Activated naive CD4-positive, alpha-beta T cell treated with anti-CD3 and anti-CD28 coated beads for 36 hours (primary cell): ENCODE data around the gene HDC. TPM values are rescaled to one million over a fixed set of nuclear protein-coding genes. Genes with fewer than 3 reads are reported as not detected.

ENCODE experiments used
- CTCF ChIA-PET: fragments of 350-600 bp; sonication (Branson Sonifier 250); formaldehyde crosslinking; loops from one replicate; lab custom pipeline; 2021; ENCODE audit warnings: antibody characterized with exemption; lab: Charles Lee
- DNase-seq: peaks from one replicate; pipeline ENCODE4 v3.0.0-alpha.2; 2020
- H3K27ac Mint-ChIP-seq: one replicate; pipeline ENCODE4 v1.8.0; 2021; ENCODE audit warnings: mild to moderate bottlenecking, mixed read lengths
- H3K27me3 Mint-ChIP-seq: one replicate; pipeline ENCODE4 v1.8.0; 2021; ENCODE audit warnings: low read depth, mixed read lengths
- H3K36me3 Mint-ChIP-seq: one replicate; pipeline ENCODE4 v1.8.0; 2021; ENCODE audit warnings: low read depth, mixed read lengths
- H3K4me1 Mint-ChIP-seq: one replicate; pipeline ENCODE4 v1.8.0; 2021; ENCODE audit warnings: low read depth, mixed read lengths
- H3K4me3 Mint-ChIP-seq: one replicate; pipeline ENCODE4 v1.8.0; 2021; ENCODE audit warnings: mild to moderate bottlenecking, moderate library complexity, mixed read lengths
- H3K9me3 Mint-ChIP-seq: one replicate; pipeline ENCODE4 v1.8.0; 2021; ENCODE audit warnings: mixed read lengths
- intact Hi-C: fragments of 100-400 bp; cut with micrococcal nuclease; formaldehyde crosslinking; loops from one replicate; pipeline ENCODE4 v1.15.1; 2023
- total RNA-seq, 2 experiments: library from RNA; stranded (reverse); gene quantifications; one replicate each; pipeline ENCODE4 v1.2.3, GENCODE V29; 2021

HDC gene
- total RNA-seq, 2 experiments from 2014 or later: 0.95 to 1.1 TPM

- no peaks in the 10 kb centered on the region for H3K27me3 Mint-ChIP-seq
- peaks cover 7% of the 10 kb centered on the region for H3K36me3 Mint-ChIP-seq
- H3K4me3 Mint-ChIP-seq: no peak overlapping the region
- no peak for DNase-seq
- peaks cover 4% of the 10 kb centered on the region for H3K4me1 Mint-ChIP-seq
- no peaks in the 10 kb centered on the region for H3K9me3 Mint-ChIP-seq
- CTCF ChIA-PET: no interaction called here
- no peak overlapping the region for H3K27ac Mint-ChIP-seq
- intact Hi-C loops: no loop called here
Measured at GRCh38 chr15:50236433-50236832, 29.1 kb downstream of the HDC start.

- H3K4me3 Mint-ChIP-seq: no peak overlapping the region
- no peaks in the 10 kb centered on the region for H3K4me1 Mint-ChIP-seq
- H3K9me3 Mint-ChIP-seq: no peaks in the 10 kb centered on the region
- no peak overlapping the region for H3K27ac Mint-ChIP-seq
- intact Hi-C loops: no loop called here
- DNase-seq: no peak
- peaks cover 7% of the 10 kb centered on the region for H3K36me3 Mint-ChIP-seq
- H3K27me3 Mint-ChIP-seq: no peaks in the 10 kb centered on the region
- CTCF ChIA-PET: no interaction called here
Measured at GRCh38 chr15:50235794-50236193, 29.7 kb downstream of the HDC start.

GRCh38 chr15:50234764-50235163, 30.8 kb downstream of the HDC start:
- intact Hi-C loops: no loop called here
- Mint-ChIP-seq H3K27ac (no peak overlapping the region), H3K9me3 (no peaks in the 10 kb centered on the region), H3K36me3 (peaks cover 7% of the 10 kb centered on the region), H3K4me3 (no peak overlapping the region), H3K27me3 (no peaks in the 10 kb centered on the region), H3K4me1 (no peaks in the 10 kb centered on the region)
- CTCF ChIA-PET: interaction anchor here (0.6 kb wide), 1 partner anchor 913 kb away, joined by 4 read pairs; no protein-coding TSS in a partner anchor
- no peak for DNase-seq

GRCh38 chr15:50233192-50233736, 32.3 kb downstream of the HDC start:
- Mint-ChIP-seq H3K4me1 (no peaks in the 10 kb centered on the region), H3K36me3 (peaks cover 15% of the 10 kb centered on the region), H3K4me3 (no peak overlapping the region), H3K27ac (no peak overlapping the region), H3K27me3 (no peaks in the 10 kb centered on the region), H3K9me3 (no peaks in the 10 kb centered on the region)
- intact Hi-C loops: no loop called here
- DNase-seq: no peak
- CTCF ChIA-PET: interaction anchor here (0.9 to 1.0 kb wide), 2 partner anchors 10 to 15 kb away, joined by 3 to 5 read pairs; no protein-coding TSS in a partner anchor

- intact Hi-C loops: no loop called here
- H3K4me1 Mint-ChIP-seq: no peaks in the 10 kb centered on the region
- no peak overlapping the region for H3K27ac Mint-ChIP-seq
- H3K36me3 Mint-ChIP-seq: peaks cover 19% of the 10 kb centered on the region
- no peak overlapping the region for H3K4me3 Mint-ChIP-seq
- no peaks in the 10 kb centered on the region for H3K27me3 Mint-ChIP-seq
- CTCF ChIA-PET: interaction anchor here (1.0 kb wide), 1 partner anchor 15 kb away, joined by 3 read pairs; no protein-coding TSS in a partner anchor
- H3K9me3 Mint-ChIP-seq: no peaks in the 10 kb centered on the region
- no peak for DNase-seq
Measured at GRCh38 chr15:50232791-50233190, 32.7 kb downstream of the HDC start.

GRCh38 chr15:50231761-50232160, 33.8 kb downstream of the HDC start:
- no peak for DNase-seq
- Mint-ChIP-seq H3K36me3 (peaks cover 28% of the 10 kb centered on the region), H3K9me3 (no peaks in the 10 kb centered on the region), H3K27me3 (no peaks in the 10 kb centered on the region), H3K27ac (no peak overlapping the region), H3K4me1 (no peaks in the 10 kb centered on the region), H3K4me3 (no peak overlapping the region)
- CTCF ChIA-PET: no interaction called here
- intact Hi-C loops: no loop called here

- Mint-ChIP-seq H3K36me3 (peaks cover 26% of the 10 kb centered on the region), H3K27me3 (no peaks in the 10 kb centered on the region), H3K9me3 (no peaks in the 10 kb centered on the region), H3K4me1 (no peaks in the 10 kb centered on the region), H3K27ac (no peak overlapping the region), H3K4me3 (no peak overlapping the region)
- CTCF ChIA-PET: no interaction called here
- intact Hi-C loops: no loop called here
- DNase-seq: no peak
Measured at GRCh38 chr15:50229336-50229735, 36.2 kb downstream of the HDC start.

DNA sequence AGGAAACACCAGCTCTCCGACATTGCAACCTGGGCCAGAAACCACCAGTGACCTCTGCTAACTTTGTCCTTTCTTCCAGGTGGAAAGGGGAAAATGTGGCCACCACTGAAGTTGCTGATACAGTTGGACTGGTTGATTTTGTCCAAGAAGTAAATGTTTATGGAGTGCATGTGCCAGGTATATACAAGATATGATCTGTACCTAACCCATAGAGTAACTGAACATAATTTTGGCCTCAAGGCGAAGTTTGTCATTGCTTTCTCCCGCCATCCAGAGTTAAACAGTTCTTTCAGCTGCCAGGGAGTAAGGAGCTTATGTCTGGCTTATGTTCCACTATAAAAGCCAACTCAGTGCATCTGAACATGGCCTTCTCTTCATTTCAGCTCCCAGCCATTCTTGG, 36.7 kb downstream of the HDC start:
- no peaks in the 10 kb centered on the region for H3K4me1 Mint-ChIP-seq
- CTCF ChIA-PET: no interaction called here
- no peaks in the 10 kb centered on the region for H3K27me3 Mint-ChIP-seq
- no peak overlapping the region for H3K27ac Mint-ChIP-seq
- no peak overlapping the region for H3K4me3 Mint-ChIP-seq
- H3K9me3 Mint-ChIP-seq: no peaks in the 10 kb centered on the region
- intact Hi-C loops: no loop called here
- no peak for DNase-seq
- H3K36me3 Mint-ChIP-seq: peaks cover 22% of the 10 kb centered on the region

- H3K36me3 Mint-ChIP-seq: peaks cover 37% of the 10 kb centered on the region
- H3K4me3 Mint-ChIP-seq: no peak overlapping the region
- H3K9me3 Mint-ChIP-seq: no peaks in the 10 kb centered on the region
- H3K4me1 Mint-ChIP-seq: no peaks in the 10 kb centered on the region
- DNase-seq: no peak
- CTCF ChIA-PET: interaction anchor here (0.5 kb wide), 1 partner anchor 480 kb away, joined by 3 read pairs; no protein-coding TSS in a partner anchor
- intact Hi-C loops: no loop called here
- no peaks in the 10 kb centered on the region for H3K27me3 Mint-ChIP-seq
- H3K27ac Mint-ChIP-seq: no peak overlapping the region
Measured at GRCh38 chr15:50227076-50227475, 38.5 kb downstream of the HDC start.

GRCh38 chr15:50225938-50226337, 39.6 kb downstream of the HDC start:
- intact Hi-C loops: no loop called here
- H3K9me3 Mint-ChIP-seq: no peaks in the 10 kb centered on the region
- H3K4me1 Mint-ChIP-seq: no peaks in the 10 kb centered on the region
- H3K4me3 Mint-ChIP-seq: no peak overlapping the region
- CTCF ChIA-PET: no interaction called here
- peaks cover 37% of the 10 kb centered on the region for H3K36me3 Mint-ChIP-seq
- H3K27me3 Mint-ChIP-seq: no peaks in the 10 kb centered on the region
- H3K27ac Mint-ChIP-seq: no peak overlapping the region
- no peak for DNase-seq

GRCh38 chr15:50225057-50225456, 40.5 kb downstream of the HDC start:
- no peaks in the 10 kb centered on the region for H3K9me3 Mint-ChIP-seq
- H3K27me3 Mint-ChIP-seq: no peaks in the 10 kb centered on the region
- no peak overlapping the region for H3K27ac Mint-ChIP-seq
- H3K4me1 Mint-ChIP-seq: peaks cover 2% of the 10 kb centered on the region
- peaks cover 37% of the 10 kb centered on the region for H3K36me3 Mint-ChIP-seq
- CTCF ChIA-PET: no interaction called here
- intact Hi-C loops: no loop called here
- no peak for DNase-seq
- no peak overlapping the region for H3K4me3 Mint-ChIP-seq

DNA sequence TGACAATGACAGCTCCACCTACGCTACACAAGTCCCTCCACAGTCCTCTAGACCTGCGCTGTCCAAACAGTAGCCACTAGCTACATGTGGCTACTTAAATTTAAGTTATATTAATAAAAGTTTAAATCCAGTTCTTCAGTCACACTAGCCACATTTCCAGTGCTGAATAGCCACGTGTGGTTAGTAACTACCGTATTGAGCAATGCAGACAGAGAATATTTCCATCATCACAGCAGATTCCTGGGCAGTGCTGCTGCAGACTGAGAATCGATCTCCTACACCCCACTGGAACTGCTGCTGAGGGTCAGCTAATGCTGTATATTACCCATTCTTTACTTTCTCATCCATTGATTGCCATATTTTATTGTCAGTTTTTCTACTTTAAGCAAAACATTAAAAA, 40.9 kb downstream of the HDC start:
- DNase-seq: no peak
- no peak overlapping the region for H3K4me3 Mint-ChIP-seq
- no peak overlapping the region for H3K27ac Mint-ChIP-seq
- CTCF ChIA-PET: no interaction called here
- H3K9me3 Mint-ChIP-seq: no peaks in the 10 kb centered on the region
- H3K36me3 Mint-ChIP-seq: peaks cover 38% of the 10 kb centered on the region
- peaks cover 6% of the 10 kb centered on the region for H3K4me1 Mint-ChIP-seq
- H3K27me3 Mint-ChIP-seq: no peaks in the 10 kb centered on the region
- intact Hi-C loops: no loop called here

GRCh38 chr15:50222181-50222580, 43.3 kb downstream of the HDC start:
- no peak overlapping the region for H3K27ac Mint-ChIP-seq
- H3K27me3 Mint-ChIP-seq: no peaks in the 10 kb centered on the region
- H3K4me1 Mint-ChIP-seq: peaks cover 15% of the 10 kb centered on the region
- H3K9me3 Mint-ChIP-seq: no peaks in the 10 kb centered on the region
- DNase-seq: no peak
- no peak overlapping the region for H3K4me3 Mint-ChIP-seq
- CTCF ChIA-PET: no interaction called here
- H3K36me3 Mint-ChIP-seq: peaks cover 22% of the 10 kb centered on the region
- intact Hi-C loops: no loop called here
